Measurements from ENCODE around the gene SPATA2. TPM values are rescaled to one million over a fixed set of nuclear protein-coding genes. Genes with fewer than 3 reads are reported as not detected.

Gene SPATA2
- total RNA-seq, 1 donor from 2014 or later = 8.0 TPM

DNA sequence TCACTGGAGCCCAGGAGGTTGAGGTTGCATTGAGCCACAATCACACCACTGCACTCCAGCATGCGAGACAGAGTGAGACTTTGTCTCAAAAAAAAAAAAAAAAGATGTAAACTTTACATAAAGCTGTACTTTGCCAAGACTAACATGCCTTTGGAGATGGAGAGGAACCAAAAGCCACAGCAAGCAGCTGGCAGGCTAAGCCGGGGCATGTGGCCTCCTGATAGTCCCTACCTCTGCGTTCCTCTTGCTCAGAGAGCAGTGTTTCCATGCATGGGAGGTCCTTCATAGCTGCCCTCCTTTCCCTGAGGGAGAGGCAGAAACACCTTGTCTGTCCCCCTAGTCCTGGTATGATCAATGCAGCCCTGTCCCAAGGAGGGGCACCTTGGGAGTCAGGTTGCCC is 35.2 kb downstream of the SPATA2 start:
- peaks cover 11% of the 10 kb centered on the region for H3K36me3 Mint-ChIP-seq
- H3K4me1 Mint-ChIP-seq = no peaks in the 10 kb centered on the region

GRCh38 chr20:49878977-49879376 is 36.4 kb downstream of the SPATA2 start:
- Mint-ChIP-seq H3K27me3 (ENCODE audit: low read depth) (no peaks in the 10 kb centered on the region), H3K36me3 (peaks cover 16% of the 10 kb centered on the region), H3K4me1 (no peaks in the 10 kb centered on the region), H3K4me3 (no peak overlapping the region), H3K27ac (no peak overlapping the region), H3K9me3 (no peaks in the 10 kb centered on the region)
- DNase-seq (ENCODE audit: low spot score in 2 of 2, unreplicated experiment in 2 of 2) = no peak
- TF ChIP-seq, protein P1, sequence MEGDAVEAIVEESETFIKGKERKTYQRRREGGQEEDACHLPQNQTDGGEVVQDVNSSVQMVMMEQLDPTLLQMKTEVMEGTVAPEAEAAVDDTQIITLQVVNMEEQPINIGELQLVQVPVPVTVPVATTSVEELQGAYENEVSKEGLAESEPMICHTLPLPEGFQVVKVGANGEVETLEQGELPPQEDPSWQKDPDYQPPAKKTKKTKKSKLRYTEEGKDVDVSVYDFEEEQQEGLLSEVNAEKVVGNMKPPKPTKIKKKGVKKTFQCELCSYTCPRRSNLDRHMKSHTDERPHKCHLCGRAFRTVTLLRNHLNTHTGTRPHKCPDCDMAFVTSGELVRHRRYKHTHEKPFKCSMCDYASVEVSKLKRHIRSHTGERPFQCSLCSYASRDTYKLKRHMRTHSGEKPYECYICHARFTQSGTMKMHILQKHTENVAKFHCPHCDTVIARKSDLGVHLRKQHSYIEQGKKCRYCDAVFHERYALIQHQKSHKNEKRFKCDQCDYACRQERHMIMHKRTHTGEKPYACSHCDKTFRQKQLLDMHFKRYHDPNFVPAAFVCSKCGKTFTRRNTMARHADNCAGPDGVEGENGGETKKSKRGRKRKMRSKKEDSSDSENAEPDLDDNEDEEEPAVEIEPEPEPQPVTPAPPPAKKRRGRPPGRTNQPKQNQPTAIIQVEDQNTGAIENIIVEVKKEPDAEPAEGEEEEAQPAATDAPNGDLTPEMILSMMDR (IDR thresholded peaks at IDR 0.05; ENCODE audit: unreplicated experiment) = no peak

More for the DNA sequence above, 35.2 kb downstream of the SPATA2 start:
- no peak overlapping the region for H3K4me3 Mint-ChIP-seq
- no peaks in the 10 kb centered on the region for H3K27me3 Mint-ChIP-seq (ENCODE audit: low read depth)
- H3K27ac Mint-ChIP-seq = no peak overlapping the region
- H3K9me3 Mint-ChIP-seq = no peaks in the 10 kb centered on the region
- TF ChIP-seq, protein P1 (IDR thresholded peaks at IDR 0.05; ENCODE audit: unreplicated experiment) = no peak
- DNase-seq (ENCODE audit: low spot score in 2 of 2, unreplicated experiment in 2 of 2) = no peak

DNA sequence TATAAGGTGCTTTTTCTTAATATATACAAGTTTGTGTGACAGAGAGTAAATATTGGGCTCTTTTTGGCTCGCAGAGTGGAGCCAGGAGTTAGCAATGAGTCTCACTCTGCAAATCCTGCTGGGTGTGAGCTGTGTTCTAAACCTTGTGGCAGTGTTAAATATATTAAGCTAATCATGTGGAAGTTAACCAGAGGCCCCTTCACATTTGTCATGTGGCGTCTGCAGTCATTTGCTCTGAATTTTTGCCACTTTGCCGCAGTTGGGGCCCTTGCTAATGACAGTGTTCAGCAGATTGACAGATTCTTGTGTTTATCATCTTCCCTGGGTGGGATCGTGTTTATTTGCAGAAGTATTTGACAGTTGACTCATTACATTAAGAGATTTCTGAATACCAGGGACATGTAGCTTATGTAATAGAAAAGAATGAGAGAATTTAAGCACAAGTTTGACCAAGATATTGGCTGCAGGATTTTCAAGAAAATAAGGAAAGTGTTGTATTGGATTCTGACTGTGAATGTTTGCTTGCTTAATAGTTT is 37.9 kb downstream of the SPATA2 start:
- DNase-seq (ENCODE audit: low spot score in 2 of 2, unreplicated experiment in 2 of 2) = no peak
- Mint-ChIP-seq H3K27ac (no peak overlapping the region), H3K36me3 (peaks cover 11% of the 10 kb centered on the region), H3K4me1 (no peaks in the 10 kb centered on the region), H3K9me3 (no peaks in the 10 kb centered on the region), H3K27me3 (ENCODE audit: low read depth) (no peaks in the 10 kb centered on the region), H3K4me3 (no peak overlapping the region)
- TF ChIP-seq, protein P1 (IDR thresholded peaks at IDR 0.05; ENCODE audit: unreplicated experiment) = no peak

- H3K4me1 Mint-ChIP-seq = peaks cover 2% of the 10 kb centered on the region
- no peak for DNase-seq (ENCODE audit: low spot score in 2 of 2, unreplicated experiment in 2 of 2)
- no peaks in the 10 kb centered on the region for H3K9me3 Mint-ChIP-seq
- peaks cover 7% of the 10 kb centered on the region for H3K36me3 Mint-ChIP-seq
- H3K27ac Mint-ChIP-seq = peak overlapping the region; percentile 22
- TF ChIP-seq, protein P1 (IDR thresholded peaks at IDR 0.05; ENCODE audit: unreplicated experiment) = no peak
- H3K4me3 Mint-ChIP-seq = no peak overlapping the region
- no peaks in the 10 kb centered on the region for H3K27me3 Mint-ChIP-seq (ENCODE audit: low read depth)
These were observed 40.6 kb downstream of the SPATA2 start for GRCh38 chr20:49874696-49875095.

DNA sequence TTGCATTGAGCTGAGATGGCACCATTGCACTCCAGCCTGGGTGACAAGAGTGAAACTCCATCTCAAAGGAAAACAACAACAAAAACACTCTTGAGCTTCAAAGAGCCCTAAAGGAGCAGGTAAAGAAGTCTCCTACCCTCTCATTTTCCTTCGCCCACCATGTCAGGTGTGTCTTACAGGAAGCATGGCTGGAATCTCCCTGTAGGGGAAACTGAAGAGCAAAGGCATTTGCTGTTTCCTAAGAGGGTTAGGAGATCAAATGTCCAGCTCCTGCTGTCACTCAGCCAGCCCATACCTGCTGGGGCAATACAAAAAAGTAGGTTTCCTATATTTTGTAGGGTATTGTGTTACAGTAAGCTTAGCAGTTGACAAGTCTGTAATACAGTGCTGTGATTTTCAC is 43.3 kb downstream of the SPATA2 start:
- H3K9me3 Mint-ChIP-seq = no peaks in the 10 kb centered on the region
- no peak for DNase-seq (ENCODE audit: low spot score in 2 of 2, unreplicated experiment in 2 of 2)
- H3K4me3 Mint-ChIP-seq = no peak overlapping the region
- TF ChIP-seq, protein P1 (IDR thresholded peaks at IDR 0.05; ENCODE audit: unreplicated experiment) = no peak
- H3K36me3 Mint-ChIP-seq = peaks cover 11% of the 10 kb centered on the region
- H3K27ac Mint-ChIP-seq = no peak overlapping the region
- H3K27me3 Mint-ChIP-seq (ENCODE audit: low read depth) = no peaks in the 10 kb centered on the region
- H3K4me1 Mint-ChIP-seq = peaks cover 7% of the 10 kb centered on the region
